Activated T-cell treated with anti-CD3 and anti-CD28 coated beads, Interleukin-2, amount 50 U/mL, for 4 hours (primary cell): ENCODE data around the gene CEACAM1. TPM values are rescaled to one million over a fixed set of nuclear protein-coding genes. Genes with fewer than 3 reads are reported as not detected.
A peak's percentile ranks its signal among the peaks of the same experiment; 100 is the strongest.
"Not testable (repeated sequence)": the region's sequence is repeated elsewhere in the genome, so short reads cannot be mapped to it uniquely, and the experiment has no call there.

Experiments
- ATAC-seq, 2 donors: fragments of 200-7000 bp; cut with Tn5 transposase; one replicate each; pipeline ENCODE4 v1.10.0; 2021
- DNase-seq: peaks from one replicate; pipeline ENCODE4 v3.0.0-alpha.2; 2020
- H3K27me3 Mint-ChIP-seq: one replicate; pipeline ENCODE4 v1.8.0; 2021; ENCODE audit warnings: low read depth, mixed read lengths
- H3K36me3 Mint-ChIP-seq: one replicate; pipeline ENCODE4 v1.8.0; 2022; ENCODE audit warnings: mixed read lengths; ENCODE audit not compliant: insufficient read depth
- H3K4me1 Mint-ChIP-seq: one replicate; pipeline ENCODE4 v1.8.0; 2021; ENCODE audit warnings: low read depth, mixed read lengths
- H3K4me3 Mint-ChIP-seq: one replicate; pipeline ENCODE4 v1.8.0; 2021; ENCODE audit warnings: mild to moderate bottlenecking, moderate library complexity, mixed read lengths
- H3K9me3 Mint-ChIP-seq: one replicate; pipeline ENCODE4 v1.8.0; 2021; ENCODE audit warnings: mixed read lengths
- total RNA-seq, 3 donors: library from RNA; stranded (reverse); gene quantifications; one replicate each; pipeline ENCODE4 v1.2.1, GENCODE V29; 2021

CEACAM1 gene
- total RNA-seq, 3 donors from 2014 or later: 0.30 to 0.43 (median 0.40) TPM

DNA sequence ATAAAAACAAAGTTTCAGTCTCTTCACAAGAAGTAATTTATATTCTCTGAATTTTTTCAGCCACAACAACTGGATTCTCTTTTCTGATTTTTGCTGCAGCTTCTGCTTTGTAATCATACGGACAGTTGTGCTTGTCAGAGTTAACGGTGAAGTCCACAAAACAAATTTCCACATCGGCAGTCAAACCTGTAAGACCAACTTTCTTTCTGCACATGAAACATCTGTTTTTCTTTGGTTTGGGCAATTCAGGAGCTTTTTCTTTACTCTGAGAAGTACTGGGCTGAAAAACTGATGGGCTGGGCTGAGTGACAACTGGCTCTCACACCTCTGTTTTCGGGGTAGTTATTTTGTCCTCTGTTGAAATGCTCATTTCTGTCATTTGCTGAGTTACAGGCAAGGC lies 43.2 kb downstream of the CEACAM1 start:
- not testable (repeated sequence) for ATAC-seq, H3K27me3 Mint-ChIP-seq, H3K36me3 Mint-ChIP-seq, DNase-seq, H3K4me3 Mint-ChIP-seq, H3K9me3 Mint-ChIP-seq
- peaks cover 19% of the 10 kb centered on the region for H3K4me1 Mint-ChIP-seq

DNA sequence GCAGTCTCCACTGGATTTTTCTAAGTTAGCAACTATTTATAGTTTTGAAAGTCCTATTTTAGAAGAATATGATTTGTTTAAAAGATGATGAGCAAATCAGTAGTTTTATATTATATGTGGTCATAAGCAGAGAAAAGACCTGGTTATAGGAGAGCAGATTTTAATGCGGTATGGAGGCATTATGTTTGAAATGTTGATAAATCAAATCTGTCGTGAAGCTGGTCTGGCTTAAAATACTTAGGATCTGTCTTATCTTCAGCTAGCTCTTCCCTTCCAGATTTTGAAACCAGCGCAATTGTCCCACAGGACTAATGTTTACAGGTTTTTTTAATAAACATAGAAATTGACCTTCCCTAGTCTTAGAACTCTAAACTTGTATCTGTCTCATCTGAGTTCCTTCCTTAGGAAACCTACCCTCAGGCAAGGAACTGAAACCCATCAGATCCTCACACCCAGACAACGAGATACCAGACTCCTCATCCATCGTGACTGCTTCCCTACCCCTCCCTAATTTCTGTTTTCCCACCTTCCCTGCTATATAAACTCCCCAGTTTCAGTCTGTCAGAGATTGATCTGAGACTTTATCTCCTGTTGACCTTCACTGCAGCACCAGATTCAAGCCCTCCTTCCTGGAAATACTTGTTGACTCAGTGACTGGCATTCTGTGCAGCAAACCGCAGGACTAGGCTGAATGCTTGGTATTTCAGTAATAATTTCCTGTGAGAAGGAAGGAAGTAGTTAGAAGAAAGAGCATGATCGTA lies 47.8 kb downstream of the CEACAM1 start:
- Mint-ChIP-seq H3K27me3 (no peaks in the 10 kb centered on the region), H3K9me3 (no peaks in the 10 kb centered on the region), H3K4me1 (peaks cover 17% of the 10 kb centered on the region), H3K36me3 (no peaks in the 10 kb centered on the region), H3K4me3 (no peak overlapping the region)
- peak in 1 of 2 donors; percentile 48 for ATAC-seq
- DNase-seq: peak; percentile 31

DNA sequence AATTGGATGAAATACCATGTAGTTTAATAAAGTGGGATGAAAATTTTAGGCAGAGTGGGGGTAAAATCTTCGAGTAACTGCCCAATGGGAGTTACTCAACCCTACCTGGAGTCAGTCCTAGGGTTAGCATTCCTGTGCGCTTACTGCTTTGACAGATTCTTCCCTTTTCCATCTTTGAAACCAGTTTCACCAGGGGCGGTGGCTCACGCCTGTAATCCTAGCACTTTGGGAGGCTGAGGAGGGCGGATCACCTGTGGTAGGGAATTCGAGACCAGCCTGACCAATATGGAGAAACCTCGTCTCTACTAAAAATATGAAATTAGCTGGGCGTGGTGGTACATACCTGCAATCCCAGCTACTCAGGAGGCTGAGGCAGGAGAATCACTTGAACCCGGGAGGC lies 48.5 kb downstream of the CEACAM1 start:
- Mint-ChIP-seq H3K9me3 (no peaks in the 10 kb centered on the region), H3K27me3 (no peaks in the 10 kb centered on the region), H3K4me3 (no peak overlapping the region), H3K4me1 (peaks cover 17% of the 10 kb centered on the region), H3K36me3 (no peaks in the 10 kb centered on the region)
- no peak for DNase-seq
- no peak for ATAC-seq

DNA sequence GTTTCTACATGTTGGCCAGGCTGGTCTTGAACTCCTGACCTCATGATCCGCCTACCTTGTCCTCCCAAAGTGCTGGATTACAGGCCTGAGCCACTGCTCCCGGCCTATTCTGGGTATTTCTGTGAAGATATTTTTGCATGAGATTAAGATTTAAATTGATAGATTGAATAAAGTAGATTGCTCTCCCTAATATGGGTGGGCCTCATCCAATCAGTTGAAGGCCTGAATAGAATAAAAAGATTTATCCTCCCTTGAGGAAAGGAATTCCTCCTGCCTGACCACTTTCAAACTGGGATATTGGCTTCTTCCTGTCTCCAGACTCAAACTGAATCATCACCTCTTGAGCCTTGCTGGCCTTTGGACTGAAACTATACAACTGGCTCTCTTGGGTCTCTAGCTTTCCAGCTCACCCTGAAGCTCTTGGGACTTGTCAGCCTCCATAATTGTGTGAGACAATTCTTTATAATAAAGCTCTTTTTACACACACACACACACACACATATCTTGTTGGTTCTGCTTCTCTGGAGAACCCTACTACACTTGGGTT lies 49.4 kb downstream of the CEACAM1 start:
- DNase-seq: no peak
- Mint-ChIP-seq H3K36me3 (no peaks in the 10 kb centered on the region), H3K4me1 (peaks cover 14% of the 10 kb centered on the region), H3K9me3 (no peaks in the 10 kb centered on the region), H3K27me3 (no peaks in the 10 kb centered on the region), H3K4me3 (no peak overlapping the region)
- ATAC-seq: no peak

DNA sequence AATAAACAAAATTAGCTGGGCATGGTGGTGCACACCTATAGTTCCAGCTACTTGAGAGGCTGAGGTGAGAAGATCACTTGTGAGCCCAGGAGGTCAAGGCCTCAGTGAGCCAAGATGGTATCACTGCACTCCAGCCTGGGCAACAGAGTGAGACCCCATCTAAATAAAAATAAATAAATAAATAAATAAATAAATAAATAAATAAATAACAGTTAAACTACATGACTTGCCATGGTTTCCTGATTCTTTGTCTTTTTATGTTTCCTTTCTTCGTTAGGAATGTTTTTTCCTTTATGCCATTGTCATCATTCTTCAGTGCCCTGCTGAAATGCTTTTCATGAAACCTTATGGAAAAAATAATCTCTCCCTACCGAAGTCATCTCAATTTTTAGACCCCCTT lies 50.3 kb downstream of the CEACAM1 start:
- no peaks in the 10 kb centered on the region for H3K27me3 Mint-ChIP-seq
- no peaks in the 10 kb centered on the region for H3K36me3 Mint-ChIP-seq
- DNase-seq (no peak), ATAC-seq (no peak)
- H3K9me3 Mint-ChIP-seq: no peaks in the 10 kb centered on the region
- no peak overlapping the region for H3K4me3 Mint-ChIP-seq
- H3K4me1 Mint-ChIP-seq: peaks cover 14% of the 10 kb centered on the region

DNA sequence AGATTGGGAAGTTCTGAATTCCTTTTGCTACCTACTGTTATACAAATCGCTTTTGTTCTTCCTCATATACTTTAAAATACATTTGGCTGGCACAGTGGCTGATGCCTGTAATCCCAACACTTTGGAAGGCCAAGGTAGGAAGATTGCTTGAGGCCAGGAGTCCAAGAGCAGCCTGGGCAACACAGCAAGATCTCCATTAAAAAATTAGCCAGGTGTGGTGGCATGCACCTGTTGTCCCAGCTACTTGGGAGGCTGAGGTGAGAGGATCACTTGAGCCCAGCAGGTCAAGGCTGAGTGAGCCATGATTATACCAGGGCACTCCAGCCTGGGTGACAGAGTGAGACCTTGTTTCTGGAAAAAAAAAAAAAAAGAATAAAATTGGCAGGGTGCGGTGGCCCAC lies 51.2 kb downstream of the CEACAM1 start:
- no peak overlapping the region for H3K4me3 Mint-ChIP-seq
- H3K36me3 Mint-ChIP-seq: no peaks in the 10 kb centered on the region
- H3K9me3 Mint-ChIP-seq: no peaks in the 10 kb centered on the region
- H3K4me1 Mint-ChIP-seq: peaks cover 14% of the 10 kb centered on the region
- no peaks in the 10 kb centered on the region for H3K27me3 Mint-ChIP-seq
- ATAC-seq: no peak
- DNase-seq: no peak

DNA sequence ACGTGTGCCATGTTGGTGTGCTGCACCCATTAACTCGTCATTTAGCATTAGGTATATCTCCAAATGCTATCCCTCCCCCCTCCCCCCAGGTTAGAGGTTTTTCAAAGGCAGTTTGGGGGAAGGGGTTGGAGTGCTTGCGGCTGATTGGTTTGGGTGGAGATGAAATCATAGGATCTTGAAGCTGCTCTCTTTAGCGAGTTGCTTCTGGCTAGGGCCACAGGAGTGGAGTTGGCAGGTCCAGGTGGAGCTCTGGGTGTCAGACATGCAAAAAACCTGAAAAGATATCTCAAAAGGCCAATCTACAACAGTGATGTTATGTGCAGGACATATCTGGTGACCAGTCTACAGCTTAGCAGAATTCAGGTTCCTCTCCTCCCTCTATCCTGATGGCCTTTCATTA lies 52.9 kb downstream of the CEACAM1 start:
- H3K4me3 Mint-ChIP-seq: no peak overlapping the region
- H3K4me1 Mint-ChIP-seq: peaks cover 3% of the 10 kb centered on the region
- no peaks in the 10 kb centered on the region for H3K9me3 Mint-ChIP-seq
- H3K36me3 Mint-ChIP-seq: no peaks in the 10 kb centered on the region
- H3K27me3 Mint-ChIP-seq: no peaks in the 10 kb centered on the region
- no peak for ATAC-seq
- DNase-seq: no peak

DNA sequence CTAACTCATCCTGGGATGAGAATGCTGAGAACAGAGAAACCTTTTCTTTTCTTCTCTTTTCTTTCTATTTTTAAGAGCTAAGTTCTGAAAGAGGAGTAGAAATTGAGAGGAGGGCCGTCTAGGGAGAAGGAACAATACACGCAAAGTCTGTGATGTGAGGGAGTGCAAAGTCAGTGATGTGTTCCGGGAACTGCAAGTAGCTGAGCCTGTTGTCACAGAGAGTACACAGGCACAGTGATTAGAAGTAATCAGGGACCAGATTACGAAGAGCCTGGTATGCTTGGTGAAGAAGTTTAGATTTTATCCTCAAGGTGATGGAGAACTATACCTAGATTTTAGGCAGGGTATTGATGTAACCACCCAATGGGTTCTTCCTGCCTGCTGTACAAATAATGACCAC lies 53.5 kb downstream of the CEACAM1 start:
- Mint-ChIP-seq H3K4me1 (peaks cover 1% of the 10 kb centered on the region), H3K9me3 (no peaks in the 10 kb centered on the region), H3K27me3 (no peaks in the 10 kb centered on the region), H3K4me3 (no peak overlapping the region), H3K36me3 (no peaks in the 10 kb centered on the region)
- ATAC-seq (no peak), DNase-seq (no peak)

DNA sequence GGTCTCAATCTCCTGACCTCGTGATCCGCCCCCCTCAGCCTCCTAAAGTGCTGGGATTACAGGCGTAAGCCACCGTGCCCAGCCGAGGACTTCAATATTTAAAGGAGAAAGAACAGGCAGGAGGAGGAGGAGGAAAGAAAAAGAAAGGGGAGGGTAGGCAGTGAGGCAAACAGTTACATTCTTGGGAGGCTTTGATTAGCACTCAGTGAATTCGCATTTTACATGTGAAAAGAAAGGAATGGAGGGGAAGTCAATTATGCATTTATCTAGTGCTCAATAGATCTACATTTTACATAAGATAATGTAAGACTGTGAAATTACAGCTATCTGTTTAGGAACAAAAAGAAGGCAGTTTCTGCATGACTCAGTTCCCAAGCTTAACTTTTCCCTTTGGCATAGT lies 54.6 kb downstream of the CEACAM1 start:
- no peaks in the 10 kb centered on the region for H3K9me3 Mint-ChIP-seq
- peaks cover 2% of the 10 kb centered on the region for H3K4me1 Mint-ChIP-seq
- H3K4me3 Mint-ChIP-seq: no peak overlapping the region
- DNase-seq (no peak), ATAC-seq (no peak)
- H3K36me3 Mint-ChIP-seq: no peaks in the 10 kb centered on the region
- H3K27me3 Mint-ChIP-seq: no peaks in the 10 kb centered on the region

DNA sequence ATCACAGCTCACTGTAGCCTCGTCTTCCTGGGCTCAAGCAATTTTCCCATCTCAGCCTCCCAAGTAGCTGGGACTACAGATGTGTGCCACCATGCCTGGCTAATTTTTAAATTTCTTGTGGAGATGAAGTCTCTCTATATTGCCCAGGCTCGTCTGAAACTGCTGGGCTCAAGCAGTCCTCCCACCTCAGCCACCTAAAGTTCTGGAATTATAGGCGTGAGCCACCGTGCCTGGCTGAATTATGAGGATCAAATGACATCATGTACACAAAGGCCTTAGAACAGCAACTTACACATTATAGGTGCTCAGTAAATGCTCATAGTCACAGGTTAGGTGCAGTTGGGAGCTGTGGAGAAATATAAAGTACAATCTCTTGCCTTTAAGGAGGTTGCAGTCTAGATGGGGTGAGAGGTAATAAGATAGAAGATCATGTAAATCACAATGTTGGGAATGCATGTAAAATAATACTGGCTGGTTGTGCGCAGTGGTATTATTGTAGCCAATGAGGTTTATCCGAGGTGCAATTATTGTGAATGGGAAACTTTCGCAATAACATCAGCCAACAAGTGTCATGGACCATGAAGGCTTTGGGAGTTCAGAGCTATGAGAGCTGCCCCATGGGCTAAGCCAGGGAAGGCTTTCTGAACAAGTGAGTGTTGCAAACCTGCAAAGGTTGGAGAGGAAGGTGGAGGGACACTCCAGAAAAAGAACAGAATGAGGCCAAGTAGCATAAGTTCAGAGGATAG lies 55.7 kb downstream of the CEACAM1 start:
- H3K4me1 Mint-ChIP-seq: peaks cover 2% of the 10 kb centered on the region
- H3K27me3 Mint-ChIP-seq: no peaks in the 10 kb centered on the region
- H3K4me3 Mint-ChIP-seq: no peak overlapping the region
- no peaks in the 10 kb centered on the region for H3K9me3 Mint-ChIP-seq
- ATAC-seq (no peak), DNase-seq (no peak)
- no peaks in the 10 kb centered on the region for H3K36me3 Mint-ChIP-seq

DNA sequence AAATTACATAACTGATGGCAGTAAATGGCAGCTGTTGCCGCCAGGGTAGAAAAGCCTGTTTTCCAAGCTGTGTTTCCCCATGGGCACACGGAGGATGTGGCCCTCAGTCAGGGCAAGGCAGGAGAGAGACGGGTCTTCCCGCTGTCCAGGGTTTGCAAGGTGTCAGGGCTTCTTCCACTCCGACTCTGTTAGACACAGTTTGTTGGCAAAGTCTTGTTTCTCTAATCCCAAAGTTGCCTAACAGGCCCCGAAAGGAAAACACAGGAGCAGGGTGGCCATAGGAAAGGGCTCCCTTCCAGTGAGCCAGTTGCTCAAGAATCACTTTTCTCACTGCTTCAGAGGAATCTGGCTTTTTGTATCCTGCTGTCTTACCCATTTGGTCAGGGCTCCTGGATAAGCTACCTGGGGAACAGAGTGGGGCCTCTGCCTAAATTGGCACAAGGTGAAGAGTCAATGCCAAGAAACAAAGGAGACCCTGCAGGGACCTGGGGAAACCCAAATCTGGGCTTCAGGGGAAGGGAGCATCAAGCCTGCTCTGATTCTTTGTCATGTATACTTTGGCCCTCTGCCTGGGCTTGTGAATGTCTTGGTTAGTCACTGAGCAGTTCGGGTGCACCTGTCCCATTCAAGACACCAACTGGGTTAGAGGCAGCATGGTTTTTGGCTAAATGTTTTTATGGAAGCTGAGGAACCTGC lies 56.6 kb downstream of the CEACAM1 start:
- no peaks in the 10 kb centered on the region for H3K27me3 Mint-ChIP-seq
- no peaks in the 10 kb centered on the region for H3K36me3 Mint-ChIP-seq
- no peak for ATAC-seq
- no peak overlapping the region for H3K4me3 Mint-ChIP-seq
- no peak for DNase-seq
- peaks cover 6% of the 10 kb centered on the region for H3K4me1 Mint-ChIP-seq
- no peaks in the 10 kb centered on the region for H3K9me3 Mint-ChIP-seq

DNA sequence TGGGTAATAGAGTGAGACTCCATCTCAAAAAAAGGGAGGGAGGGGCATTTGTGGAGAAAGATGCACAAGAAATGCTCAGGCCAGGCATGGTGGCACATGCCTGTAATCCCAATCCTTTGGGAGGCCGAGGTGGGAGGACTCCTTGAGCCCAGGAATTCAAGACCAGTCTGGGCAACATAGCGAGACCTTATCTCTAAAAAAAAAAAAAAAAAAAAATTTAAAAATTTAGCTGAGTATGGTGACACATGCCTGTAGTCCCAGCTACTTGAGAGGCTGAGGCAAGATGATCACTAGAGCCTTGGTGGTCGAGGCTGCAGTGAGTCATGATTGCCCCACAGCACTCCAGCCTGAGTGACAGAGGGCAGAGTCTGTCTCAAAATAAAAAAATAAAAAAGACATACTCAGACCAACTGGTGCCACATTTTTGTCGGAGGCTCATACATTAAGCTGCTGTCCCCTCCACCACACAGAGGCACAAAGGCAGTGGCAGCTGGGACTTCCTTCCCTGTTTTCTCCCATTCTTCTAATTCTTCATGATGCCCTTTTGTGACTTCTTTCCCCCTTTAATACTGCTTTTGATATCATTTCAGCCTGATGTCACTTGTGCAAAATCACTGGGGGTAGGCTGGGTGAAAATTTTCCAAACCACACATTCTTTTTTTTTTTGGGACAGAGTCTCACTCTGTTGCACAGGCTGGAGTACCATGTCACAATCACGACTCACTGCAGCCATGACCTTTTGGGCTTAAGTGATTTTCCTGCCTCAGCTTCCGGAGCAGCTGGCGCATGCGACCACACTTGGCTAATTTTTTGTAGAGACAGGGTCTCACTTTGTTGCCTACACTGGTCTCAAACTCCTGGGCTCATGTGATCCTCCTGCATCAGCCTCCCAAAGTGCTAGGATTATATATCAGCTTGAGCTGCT lies 58.7 kb downstream of the CEACAM1 start:
- no peaks in the 10 kb centered on the region for H3K9me3 Mint-ChIP-seq
- H3K4me3 Mint-ChIP-seq: no peak overlapping the region
- H3K36me3 Mint-ChIP-seq: no peaks in the 10 kb centered on the region
- no peaks in the 10 kb centered on the region for H3K27me3 Mint-ChIP-seq
- H3K4me1 Mint-ChIP-seq: peaks cover 11% of the 10 kb centered on the region
- ATAC-seq (peak in 1 of 2 donors; percentile 56), DNase-seq (no peak)

DNA sequence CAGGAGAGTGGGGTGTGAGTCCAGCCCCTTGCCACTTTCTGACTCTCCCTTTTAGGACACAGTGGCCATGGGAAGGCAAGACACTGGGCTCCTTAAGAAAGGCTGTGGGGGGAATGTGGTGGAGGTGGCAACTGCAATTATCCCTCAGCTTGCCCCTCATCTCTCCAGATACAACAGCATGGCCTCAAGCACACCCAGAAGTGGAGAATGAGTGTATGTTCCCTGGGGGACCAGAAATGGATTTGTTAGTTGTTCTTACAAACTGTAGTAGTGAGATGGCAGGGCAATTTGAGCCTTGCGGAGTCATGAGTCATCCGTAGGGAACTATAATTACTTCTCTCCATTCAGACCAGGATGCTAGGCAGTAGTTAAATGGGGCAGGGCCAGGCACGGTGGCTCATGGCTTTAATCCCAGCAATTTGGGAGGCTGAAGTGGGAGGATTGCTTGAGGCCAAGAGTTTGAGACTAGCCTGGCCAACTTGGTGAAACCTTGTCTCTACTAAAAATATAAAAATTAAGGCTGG lies 59.9 kb downstream of the CEACAM1 start:
- ATAC-seq (no peak), DNase-seq (no peak)
- peaks cover 11% of the 10 kb centered on the region for H3K4me1 Mint-ChIP-seq
- no peaks in the 10 kb centered on the region for H3K9me3 Mint-ChIP-seq
- H3K36me3 Mint-ChIP-seq: no peaks in the 10 kb centered on the region
- H3K4me3 Mint-ChIP-seq: no peak overlapping the region
- no peaks in the 10 kb centered on the region for H3K27me3 Mint-ChIP-seq
